GM12873 (cell line): Measurements from ENCODE around the gene SCN9A.

Experiments
- TF ChIP-seq, protein P1 (sequence below): IDR thresholded peaks from 2 replicates; pipeline ENCODE4 v1.5.1; 2012; ENCODE audit warnings: low read depth, mild to moderate bottlenecking, moderate library complexity, low read length, control low read depth; ENCODE audit not compliant: insufficient read depth; ENCODE audit errors: missing control alignments

Gene SCN9A

DNA sequence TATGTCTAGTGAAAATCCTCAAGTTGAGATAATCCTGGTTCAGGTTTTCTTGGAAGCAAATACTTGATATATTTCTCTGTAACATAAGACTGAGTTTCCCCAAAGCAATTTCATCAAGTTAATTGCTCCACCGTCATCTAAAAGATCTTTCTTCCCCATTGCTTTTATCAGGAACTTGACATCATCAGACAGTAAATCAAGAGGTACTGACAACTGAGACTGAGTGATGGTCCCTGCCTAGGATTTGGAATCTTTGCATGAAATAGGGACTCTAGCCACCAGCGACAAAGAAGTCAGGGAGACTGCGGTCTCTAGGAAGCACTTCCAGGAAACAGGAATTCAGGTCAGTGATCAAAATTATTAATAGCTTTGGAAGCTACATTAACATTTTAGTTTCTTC, 204.5 kb downstream of the SCN9A start:
- TF ChIP-seq, protein P1, sequence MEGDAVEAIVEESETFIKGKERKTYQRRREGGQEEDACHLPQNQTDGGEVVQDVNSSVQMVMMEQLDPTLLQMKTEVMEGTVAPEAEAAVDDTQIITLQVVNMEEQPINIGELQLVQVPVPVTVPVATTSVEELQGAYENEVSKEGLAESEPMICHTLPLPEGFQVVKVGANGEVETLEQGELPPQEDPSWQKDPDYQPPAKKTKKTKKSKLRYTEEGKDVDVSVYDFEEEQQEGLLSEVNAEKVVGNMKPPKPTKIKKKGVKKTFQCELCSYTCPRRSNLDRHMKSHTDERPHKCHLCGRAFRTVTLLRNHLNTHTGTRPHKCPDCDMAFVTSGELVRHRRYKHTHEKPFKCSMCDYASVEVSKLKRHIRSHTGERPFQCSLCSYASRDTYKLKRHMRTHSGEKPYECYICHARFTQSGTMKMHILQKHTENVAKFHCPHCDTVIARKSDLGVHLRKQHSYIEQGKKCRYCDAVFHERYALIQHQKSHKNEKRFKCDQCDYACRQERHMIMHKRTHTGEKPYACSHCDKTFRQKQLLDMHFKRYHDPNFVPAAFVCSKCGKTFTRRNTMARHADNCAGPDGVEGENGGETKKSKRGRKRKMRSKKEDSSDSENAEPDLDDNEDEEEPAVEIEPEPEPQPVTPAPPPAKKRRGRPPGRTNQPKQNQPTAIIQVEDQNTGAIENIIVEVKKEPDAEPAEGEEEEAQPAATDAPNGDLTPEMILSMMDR, result no peak

DNA sequence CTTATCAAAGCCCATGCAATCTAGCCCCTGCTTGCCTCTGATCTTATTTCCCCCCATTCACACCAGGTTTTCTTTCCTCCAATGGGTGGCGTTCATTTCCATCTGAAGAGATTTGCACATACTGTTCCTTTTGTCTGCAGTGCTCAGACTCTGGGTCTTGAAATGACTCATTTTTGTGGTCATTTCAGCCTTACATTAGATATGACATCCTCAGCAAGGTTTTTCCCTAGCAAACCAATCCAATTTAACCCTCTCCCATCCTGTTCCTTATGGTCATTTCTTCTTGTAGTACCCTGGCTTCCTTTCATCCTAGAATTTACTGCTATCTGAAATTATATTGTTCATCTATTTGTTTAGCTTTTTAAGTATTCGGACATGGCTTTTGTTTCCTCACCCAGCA, 205.4 kb downstream of the SCN9A start:
- TF ChIP-seq, protein P1, result no peak

GRCh38 chr2:166167449-166167848, 208.3 kb downstream of the SCN9A start:
- TF ChIP-seq, protein P1, result no peak

DNA sequence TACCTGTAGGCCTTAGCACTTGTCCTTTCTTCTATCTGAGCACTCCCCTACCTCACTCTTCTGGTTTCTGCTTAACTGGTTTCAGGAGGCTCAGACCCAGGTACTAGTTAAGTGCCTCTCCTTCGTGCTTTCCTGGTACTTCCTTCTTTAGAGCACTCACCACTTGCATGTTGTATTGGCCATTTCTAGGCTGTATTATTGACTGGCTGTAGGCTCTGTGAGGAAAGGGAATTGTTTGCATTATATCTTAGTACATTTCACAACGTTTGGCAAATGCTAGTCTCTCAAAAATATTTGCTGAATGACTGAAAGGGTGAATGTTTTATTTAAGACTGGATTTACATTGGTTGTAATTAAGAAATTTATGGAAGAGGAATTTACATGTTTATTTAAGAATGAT, 212.0 kb downstream of the SCN9A start:
- TF ChIP-seq, protein P1, result no peak

- TF ChIP-seq, protein P1, result no peak
Measured at GRCh38 chr2:166158546-166158945, 217.2 kb downstream of the SCN9A start.

DNA sequence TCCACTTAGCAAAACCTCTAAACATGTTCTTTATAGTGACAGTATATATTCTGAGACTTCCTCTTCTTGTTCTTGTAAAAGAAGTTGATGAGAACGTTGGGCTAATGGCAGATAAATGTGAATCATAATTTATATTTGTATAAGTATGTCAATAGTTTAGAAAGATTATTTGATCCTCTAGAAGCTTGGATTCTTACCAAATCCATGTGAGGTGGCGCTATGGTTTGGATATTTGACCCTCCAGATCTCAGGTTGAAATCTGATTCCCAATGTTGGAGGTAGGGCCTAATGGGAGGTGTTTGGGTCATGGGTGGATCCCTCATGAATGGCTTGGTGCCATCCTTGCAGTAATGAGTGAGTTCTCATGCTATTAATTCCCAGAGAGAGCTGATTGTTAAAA, 218.2 kb downstream of the SCN9A start:
- TF ChIP-seq, protein P1, result no peak

DNA sequence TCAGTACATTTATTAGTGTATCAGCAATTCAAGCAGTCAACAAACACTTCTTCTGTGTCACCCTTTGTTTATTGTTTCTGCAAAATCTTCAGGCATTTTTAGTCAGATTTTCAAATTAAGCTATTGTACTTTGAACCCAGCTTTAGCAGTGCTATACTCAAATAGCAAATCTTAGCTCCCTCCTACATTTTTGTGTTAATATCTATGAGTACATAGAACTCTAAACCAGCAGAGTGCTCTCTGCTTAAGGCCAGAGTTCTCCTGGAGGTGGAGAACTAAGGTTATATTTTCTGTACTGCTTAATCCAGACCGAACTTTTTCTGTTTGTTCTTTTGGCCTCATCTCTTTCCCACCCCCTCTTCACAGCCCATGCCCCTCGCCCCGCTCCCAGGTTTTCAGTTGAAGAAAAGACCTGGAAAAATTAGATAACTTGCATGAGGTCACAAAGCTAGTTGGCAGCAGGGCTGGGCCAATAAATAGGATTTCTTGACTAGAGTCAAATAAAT, 218.7 kb downstream of the SCN9A start:
- TF ChIP-seq, protein P1, result no peak

DNA sequence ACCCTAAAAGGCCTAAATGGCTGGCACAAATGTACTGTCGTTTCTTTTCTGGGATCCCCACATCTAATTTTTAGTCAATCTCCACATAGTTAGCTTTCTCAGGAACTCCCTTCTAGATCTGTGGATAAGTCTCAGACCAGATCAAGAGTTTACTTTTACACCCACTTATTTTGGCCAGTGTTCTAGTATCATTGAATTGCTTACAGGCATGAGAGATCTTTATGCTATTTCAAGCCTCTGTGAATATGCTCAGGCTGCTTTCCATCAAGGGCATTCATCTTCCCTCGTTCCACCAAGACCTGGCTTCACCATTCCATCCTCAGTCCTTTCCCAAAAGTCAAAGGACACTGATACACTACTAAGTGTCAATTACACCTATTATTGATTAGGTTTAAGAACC, 220.2 kb downstream of the SCN9A start:
- TF ChIP-seq, protein P1, result no peak
